Gastroesophageal sphincter (tissue), 2 donors: ENCODE measurements around the gene CASTOR1.

Experiments
- EP300 ChIP-seq: sonication (generic); formaldehyde crosslinking; IDR thresholded peaks from one replicate; pipeline ENCODE4 v1.6.1; 2017; ENCODE audit warnings: antibody characterized with exemption, mild to moderate bottlenecking
- POLR2A ChIP-seq, 2 donors: fragments of 450-650 bp; IDR thresholded peaks; one replicate each; pipeline ENCODE4 v1.6.1; 2017; ENCODE audit warnings: antibody characterized with exemption in 2 of 2, mild to moderate bottlenecking in 2 of 2, moderate library complexity in 1 of 2

- TF ChIP-seq EP300 (no peak), POLR2A (IDR thresholded peaks at IDR 0.05) (no peak)
Measured at GRCh38 chr22:30250039-30250565, 39.2 kb downstream of the CASTOR1 start.
